Stimulated activated CD4-positive, alpha-beta T cell treated with anti-CD3 and anti-CD28 coated beads, Interleukin-4, amount 100 ng/mL, for 1 hour (primary cell): Measurements from ENCODE around the gene TBC1D8.
"Not testable (repeated sequence)": the region's sequence is repeated elsewhere in the genome, so short reads cannot be mapped to it uniquely, and the experiment has no call there.

ENCODE experiments used
- DNase-seq: peaks from one replicate; pipeline ENCODE4 v3.0.0-alpha.2; 2020

The TBC1D8 gene

DNA sequence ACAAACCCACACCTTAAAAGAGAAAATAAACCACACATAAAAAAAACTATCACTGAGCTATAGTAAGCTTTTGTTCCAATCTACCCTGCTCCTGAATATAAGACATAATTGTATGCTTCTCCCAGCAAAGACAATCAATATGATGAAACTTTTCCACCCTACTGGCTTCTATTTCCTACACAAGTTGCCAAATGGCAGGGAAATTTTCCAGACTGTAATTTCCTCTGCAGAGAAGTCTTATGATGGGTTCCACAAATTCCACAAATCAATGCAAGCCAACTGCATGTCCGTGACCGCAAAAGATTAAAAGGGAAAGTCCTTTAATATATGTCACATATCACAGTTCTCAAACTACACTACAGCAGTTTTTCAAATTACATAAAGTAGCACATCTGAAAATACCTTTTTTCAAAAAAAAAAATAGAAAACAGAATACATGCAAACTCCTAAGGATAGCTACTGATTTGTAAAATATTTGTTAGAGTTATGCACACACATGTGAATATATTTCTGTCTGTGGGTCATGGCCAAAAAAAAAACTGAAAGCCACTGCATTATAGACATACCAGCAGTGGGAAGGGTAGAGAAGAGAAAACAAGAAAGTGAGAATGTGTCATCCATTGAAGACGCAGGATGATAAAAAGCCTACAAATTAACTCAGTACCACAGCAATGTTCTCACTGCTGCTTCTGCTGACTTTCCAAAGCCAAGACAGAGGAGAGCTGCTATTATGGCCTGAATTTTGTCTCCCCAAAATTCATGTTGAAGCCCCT lies 87.6 kb downstream of the TBC1D8 start:
- DNase-seq, result no peak

GRCh38 chr2:101058386-101058785 lies 92.8 kb downstream of the TBC1D8 start:
- DNase-seq, result no peak

- no peak for DNase-seq
Measured at GRCh38 chr2:101057051-101057933, 93.9 kb downstream of the TBC1D8 start.

DNA sequence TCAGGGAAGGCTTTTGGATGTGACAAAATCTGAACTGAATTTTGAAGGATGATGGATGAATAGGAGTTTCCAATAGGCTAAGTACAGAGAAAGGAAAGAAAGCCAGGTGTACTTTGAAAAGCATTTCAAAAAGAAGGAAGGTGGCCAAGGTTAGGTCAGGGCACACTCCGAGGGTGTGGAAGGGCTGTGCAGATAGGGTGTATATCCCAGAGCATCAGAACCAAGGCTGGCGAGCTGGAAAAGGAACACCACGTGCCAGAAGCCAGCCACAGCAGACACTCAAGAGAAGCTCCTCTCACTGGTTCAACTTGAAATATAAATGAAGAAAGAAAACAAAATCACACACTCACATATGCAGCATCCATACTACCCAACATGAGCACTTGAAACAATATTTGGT lies 98.1 kb downstream of the TBC1D8 start:
- no peak for DNase-seq

DNA sequence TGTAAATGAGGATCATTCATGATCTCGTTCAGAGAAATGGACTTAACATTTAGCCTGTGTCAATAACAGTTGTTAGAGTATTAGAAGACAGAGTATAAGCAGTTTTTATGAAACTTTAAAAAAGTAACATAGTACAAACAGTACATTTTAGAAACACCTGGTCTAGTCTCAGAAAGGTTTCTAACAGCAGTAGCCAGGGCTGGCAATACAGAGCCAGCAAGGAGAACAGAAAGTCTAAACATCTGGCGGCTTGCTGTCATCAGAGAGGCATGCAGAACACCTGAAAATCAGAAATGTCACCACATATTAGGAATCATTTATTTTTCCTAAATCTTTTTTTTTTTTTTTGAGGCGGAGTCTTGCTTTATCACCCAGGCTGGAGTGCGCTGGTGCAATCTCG lies 99.0 kb downstream of the TBC1D8 start:
- DNase-seq, result no peak

GRCh38 chr2:101050886-101051285 lies 100.3 kb downstream of the TBC1D8 start:
- DNase-seq, result not testable (repeated sequence)

- no peak for DNase-seq
Measured at GRCh38 chr2:101048756-101049155, 102.4 kb downstream of the TBC1D8 start.

DNA sequence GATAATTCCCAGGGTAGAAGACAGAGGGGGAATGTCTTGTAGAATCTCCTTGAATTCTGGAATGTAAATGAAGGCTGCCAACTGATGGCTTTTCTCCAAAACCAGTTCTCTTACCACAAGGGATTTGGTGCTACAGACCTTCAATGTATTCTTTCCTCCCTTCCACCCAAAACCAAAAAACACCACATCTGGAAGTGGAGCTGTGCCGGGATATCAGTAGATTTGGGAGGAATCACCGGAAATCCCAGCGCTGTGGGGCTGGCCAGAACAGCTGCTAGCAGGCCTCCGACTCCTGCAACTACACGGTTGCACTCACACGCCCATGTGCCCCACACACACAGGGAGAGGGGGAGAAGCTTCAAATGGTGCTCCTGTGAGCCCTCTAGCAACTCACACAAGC lies 103.4 kb downstream of the TBC1D8 start:
- no peak for DNase-seq

DNA sequence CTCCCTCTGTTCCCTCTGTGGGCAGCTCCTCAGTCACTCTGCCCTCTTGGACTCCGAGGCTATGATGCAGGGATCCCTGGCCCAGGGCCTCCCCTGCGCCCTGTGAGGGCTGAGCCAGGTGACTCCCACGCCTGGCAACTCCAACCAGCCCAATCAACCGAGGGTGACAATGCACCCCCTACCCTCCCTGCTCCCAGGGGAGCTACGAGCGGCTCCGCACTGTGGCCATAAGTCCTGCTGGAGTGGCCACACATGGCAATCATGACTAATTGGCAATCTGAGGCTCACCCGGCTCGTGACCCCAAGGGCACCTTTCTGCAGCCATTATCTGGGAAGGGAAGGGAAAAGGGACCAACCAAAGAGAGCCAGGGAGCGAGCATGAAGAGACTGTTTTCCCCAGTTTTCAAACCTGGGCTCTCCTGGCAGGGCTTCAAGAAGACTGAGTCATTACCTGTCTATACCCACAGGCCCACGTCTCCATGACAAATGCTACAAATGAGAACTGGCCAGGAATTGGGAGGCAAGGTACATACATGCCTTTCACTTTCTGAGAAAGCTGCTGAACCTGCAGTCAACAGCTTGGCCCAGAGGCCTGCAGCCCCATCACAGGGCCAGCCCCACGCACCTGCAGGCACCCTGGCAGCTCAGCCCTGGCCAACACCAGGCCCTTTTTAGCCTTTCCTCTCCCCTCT lies 104.0 kb downstream of the TBC1D8 start:
- DNase-seq, result no peak

- DNase-seq, result no peak
Measured at GRCh38 chr2:101045330-101045729, 105.9 kb downstream of the TBC1D8 start.

GRCh38 chr2:101041413-101041812 lies 109.8 kb downstream of the TBC1D8 start:
- no peak for DNase-seq

- DNase-seq, result no peak
Measured at GRCh38 chr2:101040761-101041160, 110.4 kb downstream of the TBC1D8 start.

GRCh38 chr2:101040072-101040471 lies 111.1 kb downstream of the TBC1D8 start:
- no peak for DNase-seq

- DNase-seq, result no peak
Measured at GRCh38 chr2:101038455-101039255, 112.5 kb downstream of the TBC1D8 start.

DNA sequence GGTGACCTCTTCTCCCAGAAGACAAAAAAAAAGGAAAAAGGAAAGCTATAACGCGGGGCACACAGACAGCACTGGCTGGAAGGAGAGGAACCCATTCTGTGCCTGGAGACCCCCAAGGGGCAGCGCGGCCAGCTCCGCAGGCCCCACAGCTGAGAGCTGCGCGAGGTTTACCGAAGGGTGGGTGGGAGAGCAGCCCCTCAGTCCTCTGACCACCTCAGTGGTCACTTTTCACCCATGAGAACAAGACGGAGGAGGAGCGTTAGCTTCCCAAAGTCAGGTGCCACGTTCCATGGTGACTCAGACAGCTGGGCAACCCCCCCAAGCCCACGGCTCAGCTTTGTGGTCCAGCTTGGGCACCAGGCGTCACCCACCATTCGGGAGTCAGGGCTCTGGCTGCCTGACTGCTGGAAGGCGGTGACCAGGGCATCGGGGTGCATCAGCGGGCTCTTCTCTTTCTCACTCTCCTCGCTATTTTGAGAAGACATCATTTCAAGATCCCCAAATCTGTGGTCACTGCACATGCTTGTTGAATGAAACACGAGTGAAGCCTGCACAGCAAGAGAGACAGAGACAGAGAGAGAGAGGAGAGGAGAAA lies 113.9 kb downstream of the TBC1D8 start:
- no peak for DNase-seq

DNA sequence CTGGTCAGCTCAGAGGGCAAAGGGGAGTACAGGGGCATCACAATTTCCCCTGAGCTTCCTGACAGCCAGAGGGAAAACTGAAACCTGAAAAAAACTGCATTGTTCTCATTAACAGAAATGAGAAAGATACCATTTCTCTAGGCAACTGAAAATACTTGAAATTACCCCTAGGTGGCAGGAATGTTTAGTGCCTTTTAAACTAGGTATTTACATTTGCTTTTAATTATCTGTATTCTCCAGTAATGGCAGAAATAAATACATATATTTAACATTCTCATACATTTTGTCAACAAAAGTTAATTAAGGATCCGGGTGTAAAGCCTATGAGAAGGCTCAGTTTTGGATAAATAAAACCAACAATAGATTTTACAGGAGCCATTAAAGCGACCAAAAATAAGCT lies 114.6 kb downstream of the TBC1D8 start:
- DNase-seq, result no peak

GRCh38 chr2:101032084-101032776 lies 119.0 kb downstream of the TBC1D8 start:
- no peak for DNase-seq

GRCh38 chr2:101030866-101031554 lies 120.2 kb downstream of the TBC1D8 start:
- no peak for DNase-seq

GRCh38 chr2:101027852-101028251 lies 123.3 kb downstream of the TBC1D8 start:
- DNase-seq, result no peak

- no peak for DNase-seq
Measured at GRCh38 chr2:101026923-101027469, 124.2 kb downstream of the TBC1D8 start.

GRCh38 chr2:101026253-101026701 lies 124.9 kb downstream of the TBC1D8 start:
- DNase-seq, result no peak
